Fibroblast of upper back skin (primary cell): Measurements from ENCODE around the gene AGR3.
"Not testable (repeated sequence)": the region's sequence is repeated elsewhere in the genome, so short reads cannot be mapped to it uniquely, and the experiment has no call there.

ENCODE experiments used
- DNase-seq: peaks from one replicate; pipeline ENCODE4 v3.0.0-alpha.2; 2013

Gene AGR3

GRCh38 chr7:16889851-16890415 lies 8.2 kb upstream of the AGR3 start:
- DNase-seq: no peak

GRCh38 chr7:16889305-16889704 lies 7.5 kb upstream of the AGR3 start:
- DNase-seq: no peak

DNA sequence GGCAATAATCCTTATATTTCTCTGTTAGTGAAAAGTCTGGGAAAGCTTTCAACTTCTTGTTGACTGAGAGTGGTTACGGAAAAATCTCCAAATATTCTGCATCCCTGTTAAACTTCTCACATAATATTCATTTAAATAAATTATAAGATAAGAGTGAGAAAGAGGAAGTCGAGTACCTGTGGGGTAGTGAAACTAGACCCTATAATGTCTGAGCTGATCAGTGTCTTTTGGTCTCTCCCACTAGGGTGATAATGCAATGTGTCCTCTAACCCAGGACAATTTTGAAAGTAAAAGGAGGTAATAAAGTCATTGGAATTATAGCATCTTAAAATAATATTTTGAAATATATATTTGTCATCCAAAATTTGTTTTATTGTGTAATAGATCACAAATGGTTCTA lies 2.1 kb upstream of the AGR3 start:
- no peak for DNase-seq

- DNase-seq: no peak
Observed at GRCh38 chr7:16880554-16880953, 1.2 kb downstream of the AGR3 start.

- DNase-seq: no peak
Observed at GRCh38 chr7:16879181-16879580, 2.6 kb downstream of the AGR3 start.

DNA sequence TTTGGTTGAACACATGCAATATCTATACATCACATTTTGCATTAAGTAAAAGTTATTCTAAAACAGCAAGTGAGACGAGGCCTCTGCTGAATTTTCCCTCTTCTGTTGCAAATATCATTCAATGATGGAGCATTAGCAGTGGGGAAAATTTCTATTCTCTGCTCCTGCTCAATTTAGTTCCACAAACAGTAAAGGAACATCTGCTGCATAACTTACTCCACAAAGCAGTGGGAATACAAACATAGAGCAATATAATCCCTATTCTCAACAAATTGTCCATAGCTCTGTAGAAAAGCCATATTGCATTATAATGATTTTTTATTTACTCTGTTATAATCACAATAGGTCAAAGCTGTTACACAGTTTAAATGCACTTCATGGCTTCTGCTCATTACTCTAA lies 5.9 kb downstream of the AGR3 start:
- DNase-seq: no peak

DNA sequence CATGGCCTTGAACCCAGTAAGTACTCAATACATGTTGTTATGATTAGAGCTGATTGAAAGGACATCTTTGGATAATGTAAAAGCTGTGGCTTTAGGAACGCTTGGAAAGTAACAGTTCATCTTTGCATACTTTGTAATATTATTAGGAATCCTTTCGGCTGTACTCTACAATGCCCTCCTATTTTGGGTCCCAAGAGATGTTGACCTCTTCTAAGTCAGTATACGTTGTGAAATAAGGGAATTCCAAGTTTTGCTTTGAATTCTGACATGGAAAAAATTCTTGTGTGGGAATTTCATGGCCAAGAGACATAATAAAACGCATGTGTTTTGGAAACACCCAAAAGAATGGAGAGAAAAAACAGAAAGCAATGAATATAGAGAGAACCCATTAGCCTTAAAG lies 7.7 kb downstream of the AGR3 start:
- DNase-seq: peak; percentile 16

GRCh38 chr7:16867328-16867727 lies 14.5 kb downstream of the AGR3 start:
- no peak for DNase-seq

DNA sequence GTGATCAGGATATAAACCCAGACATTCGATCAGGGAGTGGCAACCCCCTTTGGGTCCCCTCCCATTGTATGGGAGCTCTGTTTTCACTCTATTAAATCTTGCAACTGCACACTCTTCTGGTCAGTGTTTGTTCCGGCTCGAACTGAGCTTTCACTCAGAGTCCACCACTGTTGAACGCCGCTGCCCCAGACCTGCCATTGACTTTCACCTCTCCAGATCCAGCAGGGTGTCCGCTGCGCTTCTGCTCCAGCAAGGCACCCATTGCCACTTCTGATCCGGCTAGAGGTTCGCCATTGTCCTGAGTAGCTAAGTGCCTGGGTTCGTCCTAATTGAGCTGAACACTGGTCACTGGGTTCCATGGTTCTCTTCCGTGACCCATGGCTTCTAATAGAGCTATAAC lies 28.6 kb downstream of the AGR3 start:
- not testable (repeated sequence) for DNase-seq

DNA sequence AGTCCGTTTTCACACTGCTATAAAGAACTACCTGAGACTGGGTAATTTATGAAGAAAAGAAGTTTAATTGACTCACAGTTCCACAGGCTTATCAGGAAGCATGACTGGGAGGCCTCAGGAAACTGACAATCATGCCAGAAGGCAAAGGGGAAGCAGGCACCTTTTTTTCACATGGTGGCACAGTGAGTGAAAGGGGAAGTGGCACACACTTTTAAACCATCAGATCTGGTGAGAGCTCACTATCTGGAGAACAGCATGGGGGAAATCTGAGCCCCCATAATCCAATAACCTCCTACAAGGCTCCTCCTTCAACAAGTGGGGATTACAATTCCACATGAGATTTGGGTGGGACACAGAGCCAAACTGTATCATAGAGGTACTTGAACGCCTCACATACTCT lies 30.0 kb downstream of the AGR3 start:
- no peak for DNase-seq

GRCh38 chr7:16850614-16851466 lies 30.9 kb downstream of the AGR3 start:
- no peak for DNase-seq

GRCh38 chr7:16849296-16850148 lies 32.3 kb downstream of the AGR3 start:
- no peak for DNase-seq

GRCh38 chr7:16847381-16847860 lies 34.4 kb downstream of the AGR3 start:
- DNase-seq: peak; percentile 26

DNA sequence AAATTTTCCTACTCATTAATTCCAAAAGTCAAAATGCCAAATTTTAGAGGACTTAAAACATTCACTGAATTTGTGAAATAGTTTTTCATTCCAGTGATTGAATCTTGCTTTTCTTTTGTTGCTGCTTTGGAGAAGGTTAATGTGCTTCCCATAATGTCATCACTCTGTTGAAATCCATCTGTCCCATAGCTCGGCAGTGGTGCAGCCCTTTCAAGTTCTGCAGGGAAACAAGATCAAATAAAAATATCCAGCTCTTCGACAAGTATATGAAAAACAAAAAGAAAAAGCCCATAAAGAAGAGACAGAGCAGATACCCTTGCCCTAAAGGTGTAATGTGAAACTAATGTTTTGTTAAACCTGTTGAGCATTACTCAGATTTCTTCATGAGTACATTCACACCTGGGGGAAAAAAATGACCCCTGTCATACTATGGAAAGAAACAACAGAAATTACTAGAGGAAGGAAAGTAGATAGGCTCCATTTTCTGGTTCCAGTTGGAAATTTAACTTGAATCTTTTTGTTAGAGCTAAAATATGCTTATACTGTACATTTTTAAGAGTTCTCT lies 35.1 kb downstream of the AGR3 start:
- DNase-seq: no peak

DNA sequence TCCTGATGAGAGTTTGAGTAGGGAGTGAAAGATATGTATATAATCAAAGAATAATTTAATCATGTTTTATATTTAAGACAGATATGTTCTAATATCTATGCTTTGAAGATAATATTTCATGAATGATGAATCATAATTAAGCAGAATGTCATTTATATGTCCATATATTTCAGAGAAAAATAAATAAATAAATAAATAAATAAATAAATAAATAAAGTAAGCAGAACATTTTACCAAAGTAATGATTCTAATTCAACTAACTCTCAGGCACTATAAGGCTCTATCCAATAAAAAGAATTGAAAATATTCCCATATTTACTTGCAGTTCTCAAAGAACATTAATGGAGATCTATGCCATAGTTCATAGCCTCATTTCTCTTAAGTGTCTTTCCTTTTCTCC lies 36.0 kb downstream of the AGR3 start:
- no peak for DNase-seq

DNA sequence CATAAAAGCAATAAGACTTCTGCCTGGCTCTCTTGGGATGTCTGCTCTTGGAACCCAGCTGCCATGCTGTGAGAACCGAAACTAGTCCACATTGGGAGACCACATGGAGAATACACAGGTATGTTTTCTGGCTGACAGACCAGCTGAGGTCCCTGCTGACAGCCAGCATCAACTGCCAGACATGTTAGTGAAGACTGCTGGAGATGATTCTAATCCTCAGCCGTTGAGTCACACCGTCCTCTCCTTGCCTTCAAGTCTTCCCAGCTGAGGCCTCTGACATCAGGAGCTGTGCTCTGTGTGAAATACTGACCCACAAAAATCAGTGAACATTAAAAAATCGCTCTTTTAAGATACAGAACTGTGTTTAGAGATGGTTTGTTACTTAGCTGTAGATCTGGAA lies 40.1 kb downstream of the AGR3 start:
- DNase-seq: peak; percentile 85

GRCh38 chr7:16840094-16840493 lies 41.7 kb downstream of the AGR3 start:
- DNase-seq: no peak

DNA sequence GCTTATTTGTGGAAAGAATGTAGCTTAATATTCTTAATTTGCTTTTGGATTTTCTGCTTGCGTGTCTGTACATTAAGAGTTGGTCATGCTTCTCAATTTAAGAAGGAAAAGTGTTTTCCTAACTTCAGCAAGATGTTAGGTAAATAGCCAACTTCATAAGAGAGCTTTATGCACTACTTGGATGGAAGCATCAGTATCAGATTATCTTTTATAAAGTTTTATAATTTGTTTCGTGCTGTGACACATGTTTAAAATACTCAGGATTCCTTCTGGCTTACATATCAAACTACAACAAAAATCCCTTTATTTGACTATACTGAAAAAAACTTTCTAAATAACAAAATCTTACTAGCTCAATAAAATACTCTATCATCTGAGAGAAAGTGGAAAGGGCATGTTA lies 42.1 kb downstream of the AGR3 start:
- DNase-seq: peak; percentile 43

DNA sequence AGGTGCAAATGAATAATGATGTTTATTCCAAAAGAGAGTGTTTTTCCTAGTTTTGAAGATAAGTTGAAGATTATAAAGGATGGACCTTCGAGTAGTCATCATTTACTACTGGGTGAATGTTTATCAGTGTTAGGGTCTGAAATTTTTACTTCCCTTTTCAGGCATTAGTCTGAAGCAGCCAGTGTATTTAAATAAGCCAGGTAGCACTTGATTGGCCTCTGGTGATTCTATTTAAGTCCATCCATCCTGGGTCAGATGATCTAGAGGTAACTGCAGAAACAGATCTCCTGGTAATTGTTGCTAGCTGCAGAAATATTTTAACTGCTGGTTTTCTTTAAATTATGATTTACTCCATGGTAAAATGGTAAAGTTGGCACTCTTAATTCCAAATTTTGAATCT lies 42.9 kb downstream of the AGR3 start:
- DNase-seq: no peak

- DNase-seq: no peak
Observed at GRCh38 chr7:16838386-16838785, 43.4 kb downstream of the AGR3 start.

GRCh38 chr7:16836481-16836880 lies 45.3 kb downstream of the AGR3 start:
- DNase-seq: no peak

DNA sequence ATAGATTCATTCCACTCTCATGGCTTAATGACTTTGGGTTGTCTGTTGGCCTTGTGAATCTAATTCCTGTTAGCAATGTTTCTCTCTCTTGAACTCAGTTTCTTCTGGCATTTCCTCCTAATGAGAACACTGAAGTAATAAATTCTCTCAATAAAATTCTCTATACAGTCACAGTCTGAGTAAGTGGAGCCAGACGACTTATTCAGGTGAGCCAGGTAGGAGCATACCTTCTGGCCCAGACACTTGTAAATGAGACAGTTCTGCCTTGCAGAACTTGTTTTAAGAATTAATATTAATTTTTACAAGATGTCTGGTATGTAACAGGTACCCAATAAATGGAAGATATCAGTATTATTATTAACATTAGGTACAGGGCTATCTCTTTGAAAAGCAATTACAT lies 48.4 kb downstream of the AGR3 start:
- no peak for DNase-seq

- DNase-seq: no peak
Observed at GRCh38 chr7:16826060-16826459, 55.7 kb downstream of the AGR3 start.
